HUES64 (cell line): Measurements from ENCODE around the gene FHIT.

Experiments used
- H3K27ac ChIP-seq: 2 replicates; pipeline ENCODE4 v1.7.0; 2013; ENCODE audit warnings: low read depth, low read length, inconsistent platforms
- H3K27me3 ChIP-seq: 2 replicates; pipeline ENCODE4 v1.6.1; 2013; ENCODE audit warnings: mild to moderate bottlenecking, low read length; ENCODE audit not compliant: insufficient read depth
- H3K36me3 ChIP-seq: 2 replicates; pipeline ENCODE4 v1.6.1; 2013; ENCODE audit warnings: mild to moderate bottlenecking, low read length; ENCODE audit not compliant: insufficient read depth
- H3K4me1 ChIP-seq: 2 replicates; pipeline ENCODE4 v1.6.1; 2013; ENCODE audit warnings: mild to moderate bottlenecking, low read length, moderate library complexity; ENCODE audit not compliant: insufficient read depth
- H3K4me3 ChIP-seq: 2 replicates; pipeline ENCODE4 v1.5.1; 2013; ENCODE audit warnings: mild to moderate bottlenecking, low read length, moderate library complexity
- H3K9ac ChIP-seq: 2 replicates; pipeline ENCODE4 v1.6.1; 2013; ENCODE audit warnings: mild to moderate bottlenecking, low read depth, low read length
- H3K9me3 ChIP-seq: 2 replicates; pipeline ENCODE4 v1.6.1; 2013; ENCODE audit warnings: low read depth, low read length; ENCODE audit not compliant: insufficient read depth
- WGBS: fragments of 150-250, 120-280 bp; methylation state at CpG from one replicate; pipeline ENCODE4 v1.1.7; 2013; ENCODE audit warnings: missing lambda C conversion rate; 5-methylcytosine and 5-hydroxymethylcytosine counted together

FHIT gene

GRCh38 chr3:59885101-59885500, 1366.2 kb downstream of the FHIT start:
- no peak overlapping the region for H3K27ac ChIP-seq
- H3K27me3 ChIP-seq, result no peaks in the 10 kb centered on the region
- WGBS, result 96% methylated on average over 4 of the region's 4 CpGs
- H3K4me3 ChIP-seq, result no peak overlapping the region
- no peak overlapping the region for H3K9ac ChIP-seq
- H3K9me3 ChIP-seq, result no peaks in the 10 kb centered on the region
- H3K4me1 ChIP-seq, result peaks cover 5% of the 10 kb centered on the region; the same call in 1 of the 2 replicates
- H3K36me3 ChIP-seq, result no peaks in the 10 kb centered on the region

- Histone ChIP-seq H3K4me3 (no peak overlapping the region), H3K27ac (no peak overlapping the region), H3K9me3 (no peaks in the 10 kb centered on the region), H3K27me3 (no peaks in the 10 kb centered on the region), H3K4me1 (peaks cover 5% of the 10 kb centered on the region; the same call in 1 of the 2 replicates), H3K9ac (no peak overlapping the region), H3K36me3 (no peaks in the 10 kb centered on the region)
- WGBS, result 94% methylated on average over 2 of the region's 2 CpGs
These were observed 1366.8 kb downstream of the FHIT start for GRCh38 chr3:59884409-59884808.

DNA sequence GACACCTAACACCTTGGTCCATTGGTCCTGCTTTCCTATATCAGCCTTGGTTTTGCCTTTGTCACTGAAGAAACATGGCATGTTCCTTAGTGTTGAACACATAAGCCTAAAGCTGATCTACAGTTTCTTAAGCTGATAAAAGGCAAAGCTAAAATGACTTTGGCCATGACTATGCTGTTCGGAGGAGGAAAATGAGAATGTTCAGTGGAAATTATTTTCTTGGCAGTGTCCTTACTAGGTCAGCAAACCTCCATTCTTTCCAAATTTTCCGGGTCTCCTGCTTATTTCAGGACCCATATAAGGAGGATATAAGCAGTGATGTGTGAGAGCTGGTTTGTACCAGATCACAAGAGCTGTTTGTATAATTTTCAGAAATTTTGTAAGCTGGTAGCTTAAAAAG, 1368.5 kb downstream of the FHIT start:
- Histone ChIP-seq H3K9me3 (no peaks in the 10 kb centered on the region), H3K27me3 (no peaks in the 10 kb centered on the region), H3K9ac (no peak overlapping the region), H3K4me3 (no peak overlapping the region), H3K36me3 (no peaks in the 10 kb centered on the region), H3K4me1 (peaks cover 5% of the 10 kb centered on the region; the same call in 1 of the 2 replicates), H3K27ac (no peak overlapping the region)
- 98% methylated on average over 2 of the region's 2 CpGs for WGBS

GRCh38 chr3:59880717-59881116, 1370.5 kb downstream of the FHIT start:
- Histone ChIP-seq H3K9me3 (no peaks in the 10 kb centered on the region), H3K27me3 (no peaks in the 10 kb centered on the region), H3K36me3 (no peaks in the 10 kb centered on the region), H3K9ac (no peak overlapping the region), H3K4me1 (peaks cover 5% of the 10 kb centered on the region; the same call in 1 of the 2 replicates), H3K4me3 (no peak overlapping the region), H3K27ac (no peak overlapping the region)
- WGBS, result 100% methylated on average over 2 of the region's 2 CpGs

DNA sequence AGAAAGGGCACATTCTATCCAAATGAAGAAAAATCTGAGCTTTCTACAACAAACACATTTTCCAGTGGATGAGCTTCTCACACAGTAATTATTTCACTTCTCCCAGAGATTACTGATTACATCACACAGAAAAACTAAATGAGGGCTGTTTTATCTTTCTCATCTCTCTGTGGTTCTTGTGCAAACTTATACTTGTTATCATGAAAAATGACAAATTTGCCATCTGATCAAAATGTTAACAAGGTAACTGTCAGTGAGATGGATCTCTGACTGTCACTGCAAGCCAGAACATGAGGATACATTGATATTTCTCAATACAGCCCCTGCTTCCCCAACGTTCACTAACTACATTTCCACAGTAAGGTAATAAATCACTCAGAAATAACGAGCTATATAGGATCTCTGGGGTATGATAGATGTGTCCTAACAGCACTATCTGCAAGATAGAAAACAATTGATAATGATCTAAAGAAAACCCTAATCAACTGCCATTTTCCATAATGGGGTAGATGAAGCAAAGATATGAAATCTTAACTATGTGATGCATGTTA, 1372.1 kb downstream of the FHIT start:
- WGBS, result 86% methylated on average over 1 of the region's 2 CpGs
- no peaks in the 10 kb centered on the region for H3K36me3 ChIP-seq
- H3K9me3 ChIP-seq, result no peaks in the 10 kb centered on the region
- peaks cover 5% of the 10 kb centered on the region; the same call in 1 of the 2 replicates for H3K4me1 ChIP-seq
- H3K4me3 ChIP-seq, result no peak overlapping the region
- H3K27ac ChIP-seq, result no peak overlapping the region
- H3K27me3 ChIP-seq, result no peaks in the 10 kb centered on the region
- H3K9ac ChIP-seq, result no peak overlapping the region

DNA sequence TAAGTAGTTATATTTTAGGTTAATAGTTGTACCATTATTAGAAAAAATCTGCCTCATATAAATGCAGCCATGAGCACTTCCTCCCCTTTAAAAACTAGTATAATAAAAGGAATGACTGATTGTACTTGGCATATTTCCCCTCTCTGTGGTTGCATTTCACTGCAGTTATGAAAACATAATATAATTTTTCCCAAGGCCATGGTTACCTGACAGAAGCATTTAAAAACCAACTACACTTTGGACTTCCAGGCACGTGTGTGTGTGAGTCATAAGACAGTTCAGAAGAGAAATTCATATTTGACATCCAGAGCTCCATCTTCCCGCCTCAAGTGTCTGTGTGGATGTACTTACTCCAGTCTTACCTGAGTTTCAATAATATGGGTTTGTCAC, 1373.2 kb downstream of the FHIT start:
- no peaks in the 10 kb centered on the region for H3K9me3 ChIP-seq
- no peaks in the 10 kb centered on the region for H3K27me3 ChIP-seq
- no peak overlapping the region for H3K4me3 ChIP-seq
- no peak overlapping the region for H3K9ac ChIP-seq
- H3K4me1 ChIP-seq, result peaks cover 11% of the 10 kb centered on the region; the same call in 1 of the 2 replicates
- no peak overlapping the region for H3K27ac ChIP-seq
- WGBS, result 83% methylated on average over 2 of the region's 2 CpGs
- no peaks in the 10 kb centered on the region for H3K36me3 ChIP-seq

DNA sequence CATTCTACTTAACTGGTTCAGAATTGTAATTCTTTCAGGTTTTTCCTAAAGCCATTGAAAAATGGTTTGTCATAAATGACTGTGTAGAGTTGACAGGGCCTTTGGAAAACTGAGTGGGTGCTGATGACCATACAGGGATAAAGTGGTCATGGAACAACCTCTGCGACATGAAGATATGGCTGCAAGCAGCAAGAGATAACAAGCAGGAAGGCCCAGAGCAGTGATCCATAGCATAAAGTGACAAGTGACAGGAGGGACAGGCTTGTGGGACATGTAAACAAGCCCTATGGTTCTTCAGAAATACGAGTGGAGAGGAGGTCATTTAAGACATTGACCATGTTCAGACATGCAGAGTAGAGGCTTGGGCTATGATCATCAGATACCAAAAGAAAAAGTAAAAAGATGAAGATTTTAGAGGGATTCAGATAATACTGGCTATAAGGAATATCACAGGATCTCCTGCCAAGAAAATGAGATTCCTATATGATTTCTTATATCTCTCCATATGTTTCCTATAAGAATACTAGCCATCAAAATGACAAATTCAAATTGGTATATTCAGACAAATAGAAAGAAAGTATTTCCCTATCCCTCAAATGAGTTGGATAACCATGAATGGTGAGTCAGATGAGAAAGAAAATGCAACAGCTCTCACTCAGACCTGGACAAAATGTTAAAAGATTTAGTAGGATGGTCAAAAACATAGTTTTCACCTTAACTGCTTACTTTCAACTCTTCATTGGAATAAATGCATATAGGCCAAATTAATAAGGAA, 1373.8 kb downstream of the FHIT start:
- Histone ChIP-seq H3K4me3 (no peak overlapping the region), H3K9me3 (no peaks in the 10 kb centered on the region), H3K36me3 (no peaks in the 10 kb centered on the region), H3K4me1 (peaks cover 11% of the 10 kb centered on the region; the same call in 1 of the 2 replicates), H3K27ac (no peak overlapping the region), H3K9ac (no peak overlapping the region), H3K27me3 (no peaks in the 10 kb centered on the region)
- 95% methylated on average over 2 of the region's 2 CpGs for WGBS

DNA sequence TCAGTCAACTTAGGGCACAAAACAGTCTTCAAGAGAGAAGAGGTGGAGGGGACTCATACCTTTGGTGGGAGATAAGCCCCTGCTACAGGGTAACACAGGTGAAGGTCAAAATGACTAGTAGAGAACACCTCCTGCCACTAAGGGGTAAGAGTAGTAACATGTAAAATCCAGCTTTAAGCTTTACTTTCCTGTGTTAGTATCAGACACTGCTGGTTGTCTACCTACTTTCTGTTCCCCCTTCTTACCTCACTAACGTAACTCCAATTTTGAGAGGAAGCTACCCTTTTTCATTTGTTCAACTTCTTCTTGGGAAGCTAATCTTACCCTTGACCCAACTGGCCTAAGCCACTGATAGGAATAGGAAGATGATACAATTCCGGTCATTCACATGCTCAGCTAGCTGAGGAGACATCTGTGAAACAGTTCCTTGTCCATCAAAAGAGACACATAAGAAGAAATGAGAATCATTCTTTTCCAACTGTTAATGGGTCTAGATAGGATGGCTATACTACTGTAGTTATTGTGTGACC, 1374.7 kb downstream of the FHIT start:
- Histone ChIP-seq H3K4me1 (peaks cover 10% of the 10 kb centered on the region; the same call in 1 of the 2 replicates), H3K27me3 (no peaks in the 10 kb centered on the region), H3K27ac (no peak overlapping the region), H3K9me3 (no peaks in the 10 kb centered on the region), H3K36me3 (no peaks in the 10 kb centered on the region), H3K9ac (no peak overlapping the region), H3K4me3 (no peak overlapping the region)
- 100% methylated on average over 2 of the region's 2 CpGs for WGBS

- no peak overlapping the region for H3K9ac ChIP-seq
- H3K4me1 ChIP-seq, result peaks cover 10% of the 10 kb centered on the region; the same call in 1 of the 2 replicates
- H3K27ac ChIP-seq, result no peak overlapping the region
- no peaks in the 10 kb centered on the region for H3K36me3 ChIP-seq
- no peaks in the 10 kb centered on the region for H3K9me3 ChIP-seq
- H3K27me3 ChIP-seq, result no peaks in the 10 kb centered on the region
- WGBS, result 72% methylated on average over 8 of the region's 8 CpGs
- H3K4me3 ChIP-seq, result no peak overlapping the region
These were observed 1377.5 kb downstream of the FHIT start for GRCh38 chr3:59873576-59874230.

- no peak overlapping the region for H3K4me3 ChIP-seq
- H3K9ac ChIP-seq, result no peak overlapping the region
- no peaks in the 10 kb centered on the region for H3K9me3 ChIP-seq
- H3K4me1 ChIP-seq, result peaks cover 10% of the 10 kb centered on the region; the same call in 1 of the 2 replicates
- WGBS, result 75% methylated on average over 3 of the region's 3 CpGs
- no peak overlapping the region for H3K27ac ChIP-seq
- no peaks in the 10 kb centered on the region for H3K36me3 ChIP-seq
- H3K27me3 ChIP-seq, result no peaks in the 10 kb centered on the region
These were observed 1379.1 kb downstream of the FHIT start for GRCh38 chr3:59872128-59872527.
